HepG2 (cell line): ENCODE results near the gene ASXL1. TPM values are rescaled to one million over a fixed set of nuclear protein-coding genes. Genes with fewer than 3 reads are reported as not detected.

ENCODE experiments used
- ATAC-seq: fragments of 200-7000 bp; cut with Tn5 transposase; 3 replicates; pipeline ENCODE4 v1.9.1; 2020; ENCODE audit warnings: mild to moderate bottlenecking, moderate library complexity
- BruUV-seq: library from RNA; stranded (reverse); fragments of 400-500 nt; replicated peaks from 2 replicates; lab custom pipeline; 2021; lab: Mats Ljungman, UMichigan
- CTCF ChIA-PET: fragments of 300-600 bp; formaldehyde crosslinking; extraction: SDS; loops from one replicate; lab custom pipeline; 2021; ENCODE audit warnings: low total read pairs, inconsistent platforms, low intra/inter-chr PET ratio; lab: Yijun Ruan, JAX
- POLR2A ChIA-PET: fragments of 350-600 bp; sonication (Branson Sonifier 250); formaldehyde crosslinking; loops from one replicate; lab custom pipeline; 2020; ENCODE audit warnings: antibody characterized with exemption, inconsistent platforms; lab: Yijun Ruan, JAX
- DNase-seq: peaks from one replicate; pipeline ENCODE4 v3.0.0-alpha.2; 2015; ENCODE audit warnings: low spot score
- FAIRE-seq: peaks from 3 replicates; lab custom pipeline; 2011; peaks lifted over from hg19 to GRCh38; lab: Jason Lieb, UNC
- H2AFZ ChIP-seq: one replicate; pipeline ENCODE4 v1.6.1; 2011; ENCODE audit warnings: low read length, inconsistent platforms
- H3K27ac ChIP-seq: fragments of 300-600 bp; 3 replicates; pipeline ENCODE4 v1.8.0; 2011; ENCODE audit warnings: mixed run types, mild to moderate bottlenecking, mixed read lengths, low read length, inconsistent platforms; ENCODE audit not compliant: insufficient read depth; ENCODE audit errors: extremely low read length
- H3K27me3 ChIP-seq, 2 experiments: fragments of 200-600 bp in 1 of 2; 2 replicates in 1 of 2; 3 replicates in 1 of 2; pipeline versions ENCODE4 v1.6.0 to v1.8.0; 2011; ENCODE audit warnings: low read length in 2 of 2, mild to moderate bottlenecking in 2 of 2, moderate library complexity in 2 of 2, inconsistent platforms in 1 of 2; ENCODE audit not compliant: insufficient read depth in 2 of 2, control insufficient read depth in 1 of 2
- H3K36me3 ChIP-seq, 2 experiments: fragments of 200-600 bp in 1 of 2; replicated peaks in 1 of 2; 2 replicates in 1 of 2; 3 replicates in 1 of 2; pipeline versions ENCODE4 v1.5.1 to v1.8.0; 2011; ENCODE audit warnings: low read length in 2 of 2, inconsistent platforms in 1 of 2; ENCODE audit not compliant: insufficient read depth in 2 of 2, control insufficient read depth in 1 of 2
- H3K4me1 ChIP-seq: 2 replicates; pipeline ENCODE4 v1.5.1; 2012; ENCODE audit warnings: low read length, inconsistent platforms; ENCODE audit not compliant: insufficient read depth
- H3K4me2 ChIP-seq: 2 replicates; pipeline ENCODE4 v1.6.0; 2011; ENCODE audit warnings: low read depth, low read length, inconsistent platforms
- H3K4me3 ChIP-seq, 3 experiments: fragments of 200-600 bp in 1 of 3; sonication (generic), shearing (Covaris generic) in 1 of 3; replicated peaks in 1 of 3; 2 replicates each; pipeline ENCODE4 v1.5.1; 2011 to 2016; ENCODE audit warnings: low read length in 3 of 3, inconsistent platforms in 2 of 3, low read depth in 2 of 3, mild to moderate bottlenecking in 2 of 3, control low read depth in 1 of 3, mixed read lengths in 1 of 3; ENCODE audit not compliant: insufficient read depth in 1 of 3
- H3K79me2 ChIP-seq: one replicate; pipeline ENCODE4 v1.6.1; 2011; ENCODE audit warnings: low read length, inconsistent platforms; ENCODE audit not compliant: insufficient read depth
- H3K9ac ChIP-seq: 2 replicates; pipeline ENCODE4 v1.6.0; 2011; ENCODE audit warnings: mild to moderate bottlenecking, low read depth, low read length, inconsistent platforms; ENCODE audit not compliant: insufficient read depth
- H3K9me3 ChIP-seq: 2 replicates; pipeline ENCODE4 v1.5.1; 2012; ENCODE audit warnings: mild to moderate bottlenecking, low read length
- H4K20me1 ChIP-seq: 2 replicates; pipeline ENCODE4 v1.6.0; 2011; ENCODE audit warnings: inconsistent platforms, mild to moderate bottlenecking, low read length, moderate library complexity; ENCODE audit not compliant: insufficient read depth
- DNMT3B ChIP-seq: conservative IDR thresholded peaks from 2 replicates; pipeline ENCODE4 v1.6.1; 2016; ENCODE audit warnings: missing biosample characterization, control low read depth
- HNF4A ChIP-seq: sonication (generic); formaldehyde crosslinking; IDR thresholded peaks from 2 replicates; pipeline ENCODE4 v1.4.0; 2020; ENCODE audit warnings: missing genetic modification reagents
- RFX1 ChIP-seq: fragments of 450-650 bp; IDR thresholded peaks from 2 replicates; pipeline ENCODE4 v1.6.1; 2017
- ZBTB38 ChIP-seq: sonication (generic); formaldehyde crosslinking; IDR thresholded peaks from 2 replicates; pipeline ENCODE4 v1.5.1; 2020; ENCODE audit warnings: mild to moderate bottlenecking, missing genetic modification reagents
- ZNF20 ChIP-seq: sonication (generic); formaldehyde crosslinking; IDR thresholded peaks from 2 replicates; pipeline ENCODE4 v1.4.0; 2020; ENCODE audit warnings: mild to moderate bottlenecking, moderate library complexity, missing genetic modification reagents
- ZNF589 ChIP-seq: sonication (generic); formaldehyde crosslinking; conservative IDR thresholded peaks from 2 replicates; pipeline ENCODE4 v1.8.0; 2022; ENCODE audit warnings: mild to moderate bottlenecking, moderate library complexity, missing genetic modification reagents
- ZNF703 ChIP-seq: sonication (generic); formaldehyde crosslinking; IDR thresholded peaks from 2 replicates; pipeline ENCODE4 v1.5.1; 2020; ENCODE audit warnings: missing genetic modification reagents, mild to moderate bottlenecking, moderate library complexity, borderline replicate concordance
- WGBS: methylation state at CpG from one replicate; pipeline ENCODE4 v1.1.6; 2017; ENCODE audit warnings: low lambda C conversion rate; 5-methylcytosine and 5-hydroxymethylcytosine counted together
- in situ Hi-C: cut with HindIII; loops from 2 replicates; pipeline ENCODE4 v1.10.0; 2017; ENCODE audit warnings: low pct_unique_long_range_greater_than_20kb; ENCODE audit not compliant: extremely low pct_ligation_motif_present
- intact Hi-C: fragments of 100-400 bp; cut with micrococcal nuclease; formaldehyde crosslinking; loops from one replicate; pipeline ENCODE4 v1.10.0; 2022; ENCODE audit not compliant: unreplicated experiment
- polyA plus RNA-seq, 8 experiments: library from polyadenylated mRNA; depleted of rRNA in 3 of 8; stranded (reverse) in 7 of 8; unstranded in 1 of 8; fragments of >200 nt; fragmentation: Illumina TruSeq in 4 of 8; extraction: Trizol in 4 of 8; gene quantifications; 2 replicates each; pipeline versions ENCODE4 v1.2.1 to v1.2.3, GENCODE V29; 2011 to 2016; ENCODE audit warnings: low read depth in 4 of 8, missing spikeins in 1 of 8, mixed read lengths in 1 of 8; ENCODE audit not compliant: insufficient read depth in 1 of 8
- total RNA-seq, 5 experiments: library from RNA; depleted of rRNA; stranded (reverse); fragments of >200 nt; fragmentation: Illumina TruSeq; extraction: Trizol; gene quantifications; 2 replicates each; pipeline ENCODE4 v1.2.3, GENCODE V29; 2016; ENCODE audit warnings: low read depth in 1 of 5
- TF ChIP-seq, protein P1 (sequence below): sonication (generic); formaldehyde crosslinking; IDR thresholded peaks from 2 replicates; pipeline ENCODE4 v1.5.0; 2020; ENCODE audit warnings: mild to moderate bottlenecking, missing genetic modification reagents
- TF ChIP-seq, protein P2 (sequence below): IDR thresholded peaks from 2 replicates; pipeline ENCODE4 v1.6.1; 2018; ENCODE audit warnings: missing genetic modification reagents, mild to moderate bottlenecking, missing compliant biosample characterization
- TF ChIP-seq, protein P3 (sequence below): sonication (generic); formaldehyde crosslinking; IDR thresholded peaks from 2 replicates; pipeline ENCODE4 v1.4.0; 2020; ENCODE audit warnings: missing genetic modification reagents, borderline replicate concordance
- TF ChIP-seq, protein P4 (sequence below): sonication (generic); formaldehyde crosslinking; IDR thresholded peaks from 2 replicates; pipeline ENCODE4 v1.8.0; 2022; ENCODE audit warnings: mild to moderate bottlenecking, missing genetic modification reagents, moderate library complexity
- TF ChIP-seq, protein P5 (sequence below), 2 experiments: sonication (generic) in 1 of 2; formaldehyde crosslinking in 1 of 2; IDR thresholded peaks; 2 replicates each; pipeline versions ENCODE4 v1.4.0 to v1.6.1; 2016 to 2020; ENCODE audit warnings: borderline replicate concordance in 1 of 2, low read depth in 1 of 2, mild to moderate bottlenecking in 1 of 2, missing genetic modification reagents in 1 of 2

The ASXL1 gene
- total and polyA plus RNA-seq, 2 of the 13 experiments (the other 11 are each of a cell fraction or from before 2014, with no cell fraction given), result 62.1 to 74.8 TPM

DNA sequence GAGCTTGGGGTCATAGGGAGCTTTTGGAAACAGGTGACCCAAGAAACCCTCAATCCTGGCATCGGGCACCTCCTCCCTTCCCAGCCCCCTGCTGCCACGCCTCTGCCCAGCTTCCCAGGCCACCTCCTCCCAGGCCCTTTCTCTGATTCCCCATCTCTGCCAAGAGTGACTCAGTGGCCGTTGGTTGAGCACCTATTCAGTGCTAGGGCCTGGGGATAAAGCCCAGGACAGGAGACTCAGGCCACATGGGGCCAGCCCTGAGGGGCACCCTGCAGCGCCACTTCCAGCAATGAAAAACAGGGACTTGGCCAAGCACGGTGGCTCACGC lies 110.1 kb downstream of the ASXL1 start:
- peaks cover 87% of the 10 kb centered on the region for H3K4me1 ChIP-seq
- no TSS peak for BruUV-seq
- peaks cover 85% of the 10 kb centered on the region for H3K79me2 ChIP-seq
- in situ Hi-C loops (no loop called here), intact Hi-C loops (no loop called here)
- WGBS, result 96% methylated on average over 6 of the region's 6 CpGs
- FAIRE-seq (no peak), ATAC-seq (no peak), DNase-seq (no peak)
- no peak overlapping the region for H3K4me2 ChIP-seq
- CTCF ChIA-PET, result no interaction called here
- no peak overlapping the region for H3K4me3 ChIP-seq
- H3K27ac ChIP-seq, result no peak overlapping the region
- no peaks in the 10 kb centered on the region for H3K9me3 ChIP-seq
- POLR2A ChIA-PET, result interaction anchor here (1.0 kb wide), 1 partner anchor 75 kb away, joined by 3 read pairs; no protein-coding TSS in a partner anchor
- TF ChIP-seq ZBTB38 (CRISPR knock-in tag) (no peak), HNF4A (CRISPR knock-in tag) (no peak), RFX1 (no peak), ZNF589 (CRISPR knock-in tag) (no peak), ZNF703 (CRISPR knock-in tag) (no peak), ZNF20 (CRISPR knock-in tag) (no peak), DNMT3B (no peak)
- TF ChIP-seq, protein P1, sequence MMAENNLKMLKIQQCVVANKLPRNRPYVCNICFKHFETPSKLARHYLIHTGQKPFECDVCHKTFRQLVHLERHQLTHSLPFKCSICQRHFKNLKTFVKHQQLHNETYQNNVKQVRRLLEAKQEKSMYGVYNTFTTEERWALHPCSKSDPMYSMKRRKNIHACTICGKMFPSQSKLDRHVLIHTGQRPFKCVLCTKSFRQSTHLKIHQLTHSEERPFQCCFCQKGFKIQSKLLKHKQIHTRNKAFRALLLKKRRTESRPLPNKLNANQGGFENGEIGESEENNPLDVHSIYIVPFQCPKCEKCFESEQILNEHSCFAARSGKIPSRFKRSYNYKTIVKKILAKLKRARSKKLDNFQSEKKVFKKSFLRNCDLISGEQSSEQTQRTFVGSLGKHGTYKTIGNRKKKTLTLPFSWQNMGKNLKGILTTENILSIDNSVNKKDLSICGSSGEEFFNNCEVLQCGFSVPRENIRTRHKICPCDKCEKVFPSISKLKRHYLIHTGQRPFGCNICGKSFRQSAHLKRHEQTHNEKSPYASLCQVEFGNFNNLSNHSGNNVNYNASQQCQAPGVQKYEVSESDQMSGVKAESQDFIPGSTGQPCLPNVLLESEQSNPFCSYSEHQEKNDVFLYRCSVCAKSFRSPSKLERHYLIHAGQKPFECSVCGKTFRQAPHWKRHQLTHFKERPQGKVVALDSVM (CRISPR knock-in tag), result no peak
- TF ChIP-seq, protein P2, sequence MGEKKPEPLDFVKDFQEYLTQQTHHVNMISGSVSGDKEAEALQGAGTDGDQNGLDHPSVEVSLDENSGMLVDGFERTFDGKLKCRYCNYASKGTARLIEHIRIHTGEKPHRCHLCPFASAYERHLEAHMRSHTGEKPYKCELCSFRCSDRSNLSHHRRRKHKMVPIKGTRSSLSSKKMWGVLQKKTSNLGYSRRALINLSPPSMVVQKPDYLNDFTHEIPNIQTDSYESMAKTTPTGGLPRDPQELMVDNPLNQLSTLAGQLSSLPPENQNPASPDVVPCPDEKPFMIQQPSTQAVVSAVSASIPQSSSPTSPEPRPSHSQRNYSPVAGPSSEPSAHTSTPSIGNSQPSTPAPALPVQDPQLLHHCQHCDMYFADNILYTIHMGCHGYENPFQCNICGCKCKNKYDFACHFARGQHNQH (CRISPR knock-in tag), result no peak
- TF ChIP-seq, protein P3, sequence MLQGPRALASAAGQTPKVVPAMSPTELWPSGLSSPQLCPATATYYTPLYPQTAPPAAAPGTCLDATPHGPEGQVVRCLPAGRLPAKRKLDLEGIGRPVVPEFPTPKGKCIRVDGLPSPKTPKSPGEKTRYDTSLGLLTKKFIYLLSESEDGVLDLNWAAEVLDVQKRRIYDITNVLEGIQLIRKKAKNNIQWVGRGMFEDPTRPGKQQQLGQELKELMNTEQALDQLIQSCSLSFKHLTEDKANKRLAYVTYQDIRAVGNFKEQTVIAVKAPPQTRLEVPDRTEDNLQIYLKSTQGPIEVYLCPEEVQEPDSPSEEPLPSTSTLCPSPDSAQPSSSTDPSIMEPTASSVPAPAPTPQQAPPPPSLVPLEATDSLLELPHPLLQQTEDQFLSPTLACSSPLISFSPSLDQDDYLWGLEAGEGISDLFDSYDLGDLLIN (CRISPR knock-in tag), result no peak
- TF ChIP-seq, protein P4, sequence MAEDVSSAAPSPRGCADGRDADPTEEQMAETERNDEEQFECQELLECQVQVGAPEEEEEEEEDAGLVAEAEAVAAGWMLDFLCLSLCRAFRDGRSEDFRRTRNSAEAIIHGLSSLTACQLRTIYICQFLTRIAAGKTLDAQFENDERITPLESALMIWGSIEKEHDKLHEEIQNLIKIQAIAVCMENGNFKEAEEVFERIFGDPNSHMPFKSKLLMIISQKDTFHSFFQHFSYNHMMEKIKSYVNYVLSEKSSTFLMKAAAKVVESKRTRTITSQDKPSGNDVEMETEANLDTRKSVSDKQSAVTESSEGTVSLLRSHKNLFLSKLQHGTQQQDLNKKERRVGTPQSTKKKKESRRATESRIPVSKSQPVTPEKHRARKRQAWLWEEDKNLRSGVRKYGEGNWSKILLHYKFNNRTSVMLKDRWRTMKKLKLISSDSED (CRISPR knock-in tag), result no peak
- TF ChIP-seq, protein P5, sequence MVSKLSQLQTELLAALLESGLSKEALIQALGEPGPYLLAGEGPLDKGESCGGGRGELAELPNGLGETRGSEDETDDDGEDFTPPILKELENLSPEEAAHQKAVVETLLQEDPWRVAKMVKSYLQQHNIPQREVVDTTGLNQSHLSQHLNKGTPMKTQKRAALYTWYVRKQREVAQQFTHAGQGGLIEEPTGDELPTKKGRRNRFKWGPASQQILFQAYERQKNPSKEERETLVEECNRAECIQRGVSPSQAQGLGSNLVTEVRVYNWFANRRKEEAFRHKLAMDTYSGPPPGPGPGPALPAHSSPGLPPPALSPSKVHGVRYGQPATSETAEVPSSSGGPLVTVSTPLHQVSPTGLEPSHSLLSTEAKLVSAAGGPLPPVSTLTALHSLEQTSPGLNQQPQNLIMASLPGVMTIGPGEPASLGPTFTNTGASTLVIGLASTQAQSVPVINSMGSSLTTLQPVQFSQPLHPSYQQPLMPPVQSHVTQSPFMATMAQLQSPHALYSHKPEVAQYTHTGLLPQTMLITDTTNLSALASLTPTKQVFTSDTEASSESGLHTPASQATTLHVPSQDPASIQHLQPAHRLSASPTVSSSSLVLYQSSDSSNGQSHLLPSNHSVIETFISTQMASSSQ (IDR thresholded peaks at IDR 0.05; ENCODE audit: low read depth), result no peak
- TF ChIP-seq, protein P5 (CRISPR knock-in tag; IDR thresholded peaks at IDR 0.05; ENCODE audit: borderline replicate concordance), result no peak
- H3K27me3 ChIP-seq, result no peaks in the 10 kb centered on the region
- H4K20me1 ChIP-seq, result peaks cover 15% of the 10 kb centered on the region; the same call in 1 of the 2 replicates
- no peak overlapping the region for H3K9ac ChIP-seq
- no peak overlapping the region for H2AFZ ChIP-seq
- peaks cover 13 to 36% of the 10 kb centered on the region in 2 experiments; a peak in 4 of 5 replicates for H3K36me3 ChIP-seq
